ENCODE results near the gene CKAP4. TPM values are rescaled to one million over a fixed set of nuclear protein-coding genes. Genes with fewer than 3 reads are reported as not detected.

Gene CKAP4
- polyA plus RNA-seq, 2 of the 4 experiments (the other 2 are of a cell fraction), result 70.4 to 108 TPM

DNA sequence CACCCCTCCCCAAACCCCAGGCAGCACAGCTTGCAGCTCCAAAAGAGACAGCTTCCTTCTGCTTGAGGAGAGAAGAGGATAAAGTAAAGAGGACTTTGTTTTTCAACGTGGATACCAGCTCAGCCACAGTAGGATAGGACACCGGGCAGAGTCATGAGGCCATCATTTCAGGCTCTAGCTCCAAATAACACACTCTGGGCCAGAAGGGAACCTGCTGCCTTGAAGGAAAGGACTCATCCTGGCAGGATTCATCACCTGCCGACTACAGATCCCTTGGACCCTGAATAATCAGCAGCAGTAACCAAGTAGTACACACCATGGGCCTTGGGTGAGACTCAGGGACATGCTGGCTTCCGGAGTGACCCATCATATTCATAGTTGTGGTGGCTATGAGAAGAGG lies 10.4 kb upstream of the CKAP4 start:
- Histone ChIP-seq H3K4me2 (no peak overlapping the region), H3K9me3 (no peaks in the 10 kb centered on the region), H3K4me3 (no peak overlapping the region), H3K4me1 (no peaks in the 10 kb centered on the region), H3K27ac (no peak overlapping the region)
- TF ChIP-seq TP53 (CRISPR knock-in tag; IDR thresholded peaks at IDR 0.05) (no peak), HOXA7 (CRISPR knock-in tag; IDR thresholded peaks at IDR 0.05) (no peak), CTCF (IDR thresholded peaks at IDR 0.05) (no peak), ZSCAN20 (CRISPR knock-in tag; IDR thresholded peaks at IDR 0.05) (no peak), ZFP36 (IDR thresholded peaks at IDR 0.05; ENCODE audit: borderline replicate concordance, partially characterized antibody) (no peak), POLR2AphosphoS2 (conservative IDR thresholded peaks at IDR 0.05; ENCODE audit: low read length) (no peak)
- TF ChIP-seq, protein P1, sequence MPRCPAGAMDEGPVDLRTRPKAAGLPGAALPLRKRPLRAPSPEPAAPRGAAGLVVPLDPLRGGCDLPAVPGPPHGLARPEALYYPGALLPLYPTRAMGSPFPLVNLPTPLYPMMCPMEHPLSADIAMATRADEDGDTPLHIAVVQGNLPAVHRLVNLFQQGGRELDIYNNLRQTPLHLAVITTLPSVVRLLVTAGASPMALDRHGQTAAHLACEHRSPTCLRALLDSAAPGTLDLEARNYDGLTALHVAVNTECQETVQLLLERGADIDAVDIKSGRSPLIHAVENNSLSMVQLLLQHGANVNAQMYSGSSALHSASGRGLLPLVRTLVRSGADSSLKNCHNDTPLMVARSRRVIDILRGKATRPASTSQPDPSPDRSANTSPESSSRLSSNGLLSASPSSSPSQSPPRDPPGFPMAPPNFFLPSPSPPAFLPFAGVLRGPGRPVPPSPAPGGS (IDR thresholded peaks at IDR 0.05), result no peak
- POLR2A ChIA-PET, result no interaction called here
- CTCF ChIA-PET, result interaction anchor here (1.7 kb wide), 1 partner anchor 24 kb away, joined by 10 read pairs; no protein-coding TSS in a partner anchor
- WGBS (ENCODE audit: missing lambda C conversion rate), result 45% methylated on average over 4 of the region's 4 CpGs
- no peak for FAIRE-seq
- no peak for ATAC-seq
- no peak for DNase-seq (ENCODE audit: low read depth in 1 of 2, low spot score in 1 of 2)

DNA sequence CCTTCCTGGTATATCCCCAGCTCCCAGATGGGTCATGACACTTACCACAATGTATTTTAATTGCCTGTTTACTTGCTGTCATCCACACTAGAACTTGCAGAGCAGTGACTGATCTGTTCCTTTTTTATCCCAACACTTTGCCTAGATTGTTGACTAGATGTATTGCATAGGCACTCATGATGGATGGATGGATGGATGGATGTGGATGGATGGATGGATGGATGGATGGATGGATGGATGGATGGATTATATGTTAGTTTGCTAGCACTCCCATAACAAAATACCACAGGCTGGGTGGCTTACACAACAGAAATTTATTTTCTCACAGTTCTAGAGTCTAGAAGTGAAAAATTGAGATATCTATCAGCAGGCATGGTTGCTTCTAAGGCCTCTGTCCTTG lies 8.7 kb upstream of the CKAP4 start:
- H3K27ac ChIP-seq, result no peak overlapping the region
- TF ChIP-seq JUN (IDR thresholded peaks at IDR 0.05) (no peak), PBX3 (IDR thresholded peaks at IDR 0.05) (no peak), CTCF (IDR thresholded peaks at IDR 0.05) (no peak), RNF2 (IDR thresholded peaks at IDR 0.05; ENCODE audit: borderline replicate concordance, low read depth) (no peak), EHMT2 (IDR thresholded peaks at IDR 0.05; ENCODE audit: low read depth) (no peak), HOXB5 (CRISPR knock-in tag; IDR thresholded peaks at IDR 0.05) (no peak), ESRRA (IDR thresholded peaks at IDR 0.05; ENCODE audit: borderline replicate concordance, low read length) (no peak), RCOR1 (IDR thresholded peaks at IDR 0.05; ENCODE audit: low read depth, low read length) (no peak), CHD4 (IDR thresholded peaks at IDR 0.05; ENCODE audit: borderline replicate concordance) (no peak), HMGXB4 (CRISPR knock-in tag; IDR thresholded peaks at IDR 0.05; ENCODE audit: borderline replicate concordance) (no peak)
- TF ChIP-seq, protein P1 (IDR thresholded peaks at IDR 0.05), result no peak
- no peak overlapping the region for H3K4me3 ChIP-seq
- ATAC-seq (no peak), DNase-seq (ENCODE audit: low read depth in 1 of 2, low spot score in 1 of 2) (no peak), FAIRE-seq (no peak)
- H3K4me1 ChIP-seq, result no peaks in the 10 kb centered on the region
- H3K4me2 ChIP-seq, result no peak overlapping the region
- ChIA-PET CTCF (no interaction called here), POLR2A (no interaction called here)
- H3K9me3 ChIP-seq, result no peaks in the 10 kb centered on the region
